Thymus (tissue), 11 donors: ENCODE results near the gene PGA5. TPM values are rescaled to one million over a fixed set of nuclear protein-coding genes. Genes with fewer than 3 reads are reported as not detected.
"Not testable (repeated sequence)": the region's sequence is repeated elsewhere in the genome, so short reads cannot be mapped to it uniquely, and the experiment has no call there.

ENCODE experiments used
- DNase-seq, 9 donors: peaks; one replicate each; pipeline ENCODE4 v3.0.0-alpha.2; 2013; ENCODE audit warnings: low spot score in 9 of 9, low read depth in 6 of 9, missing footprints in 1 of 9
- H3K27ac ChIP-seq, 2 donors: one replicate each; pipeline ENCODE4 v1.5.1; 2013; ENCODE audit warnings: control low read depth in 1 of 2, low read depth in 1 of 2, low read length in 1 of 2, mild to moderate bottlenecking in 1 of 2, moderate library complexity in 1 of 2
- H3K27me3 ChIP-seq, 2 donors: one replicate each; pipeline ENCODE4 v1.5.1; 2013; ENCODE audit warnings: low read length in 1 of 2; ENCODE audit not compliant: control insufficient read depth in 2 of 2, insufficient read depth in 1 of 2
- H3K36me3 ChIP-seq, 2 donors: one replicate each; pipeline ENCODE4 v1.5.1; 2013; ENCODE audit warnings: low read length in 1 of 2, mild to moderate bottlenecking in 1 of 2, moderate library complexity in 1 of 2; ENCODE audit not compliant: control insufficient read depth in 2 of 2, insufficient read depth in 2 of 2
- H3K4me1 ChIP-seq, 2 donors: one replicate each; pipeline ENCODE4 v1.5.1; 2013; ENCODE audit warnings: low read length in 2 of 2; ENCODE audit not compliant: control insufficient read depth in 2 of 2, insufficient read depth in 2 of 2
- H3K4me3 ChIP-seq, 2 donors: one replicate each; pipeline ENCODE4 v1.5.1; 2013; ENCODE audit warnings: low read length in 2 of 2, control low read depth in 1 of 2, mild to moderate bottlenecking in 1 of 2
- H3K9me3 ChIP-seq, 2 donors: one replicate each; pipeline ENCODE4 v1.5.1; 2013; ENCODE audit warnings: low read length in 1 of 2, mild to moderate bottlenecking in 1 of 2; ENCODE audit not compliant: control insufficient read depth in 2 of 2, insufficient read depth in 1 of 2
- WGBS: extraction: QIAGEN DNeasy Blood & Tissue Kit; methylation state at CpG from one replicate; pipeline ENCODE4 v1.1.7; 2013; 5-methylcytosine and 5-hydroxymethylcytosine counted together
- polyA plus RNA-seq: library from polyadenylated mRNA; stranded (reverse); fragments of 200-250 nt; gene quantifications from one replicate; pipeline ENCODE4 v1.2.3, GENCODE V29; 2013
- total RNA-seq: library from RNA; stranded (reverse); fragments of 120-200 nt; gene quantifications from one replicate; pipeline ENCODE4 v1.2.4, GENCODE V29; 2013
- donor health status: healthy.

Gene PGA5
- total and polyA plus RNA-seq, 2 donors, result 0.19 to 1.4 TPM

DNA sequence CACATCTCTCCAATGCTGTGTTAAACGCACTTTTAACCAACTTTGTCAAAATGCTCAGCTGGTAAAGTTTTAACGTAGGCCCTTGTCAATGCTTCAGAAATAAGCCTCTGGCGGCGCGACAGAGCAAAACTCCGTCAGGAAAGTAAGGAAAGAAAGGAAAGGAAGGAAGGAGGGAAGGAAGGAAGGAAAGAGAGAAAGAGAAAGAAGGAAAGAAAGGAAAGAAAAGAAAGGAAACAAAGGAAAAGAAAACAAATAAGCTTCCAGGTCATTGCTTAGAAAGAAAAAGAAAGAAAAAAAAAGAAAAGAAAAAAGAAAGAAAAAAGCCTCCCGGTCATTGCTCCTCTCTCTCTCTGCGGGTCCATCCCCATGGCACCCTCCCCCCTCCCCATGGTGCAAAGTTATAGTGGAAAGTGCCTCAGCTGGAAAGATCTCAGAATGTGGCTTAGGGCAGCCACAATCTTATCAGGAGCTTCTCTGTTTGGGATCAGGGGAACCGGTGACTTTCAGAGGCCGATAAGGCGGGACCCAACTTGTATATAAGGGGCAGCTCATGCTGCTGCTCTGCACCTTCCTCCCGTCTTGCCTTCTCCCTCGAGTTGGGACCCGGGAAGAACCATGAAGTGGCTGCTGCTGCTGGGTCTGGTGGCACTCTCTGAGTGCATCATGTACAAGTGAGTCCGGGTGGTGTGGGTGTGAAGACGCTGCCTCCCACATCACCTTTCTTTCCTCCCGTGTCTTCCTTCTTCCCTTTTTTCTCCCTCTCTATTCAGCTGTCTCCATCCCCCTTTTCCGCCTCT lies 37.8 kb upstream of the PGA5 start, which contains the start of gene PGA3:
Gene PGA3 (plus strand): TSS at position 566 of the 797 bp plus-strand sequence. CDS start 50 bp downstream, at position 616.
- 84% methylated on average over 17 of the region's 18 CpGs for WGBS
- H3K27ac ChIP-seq, H3K9me3 ChIP-seq, DNase-seq, H3K4me1 ChIP-seq, H3K36me3 ChIP-seq, H3K4me3 ChIP-seq: not testable (repeated sequence)
- H3K27me3 ChIP-seq, result peaks cover 0 to 17% of the 10 kb centered on the region in 2 donors

GRCh38 chr11:61203873-61204272 lies 37.1 kb upstream of the PGA5 start:
- not testable (repeated sequence) for DNase-seq, H3K9me3 ChIP-seq, H3K27ac ChIP-seq, H3K4me1 ChIP-seq, H3K36me3 ChIP-seq, H3K4me3 ChIP-seq
- peaks cover 0 to 17% of the 10 kb centered on the region in 2 donors for H3K27me3 ChIP-seq
- 51% methylated on average over 3 of the region's 5 CpGs for WGBS

DNA sequence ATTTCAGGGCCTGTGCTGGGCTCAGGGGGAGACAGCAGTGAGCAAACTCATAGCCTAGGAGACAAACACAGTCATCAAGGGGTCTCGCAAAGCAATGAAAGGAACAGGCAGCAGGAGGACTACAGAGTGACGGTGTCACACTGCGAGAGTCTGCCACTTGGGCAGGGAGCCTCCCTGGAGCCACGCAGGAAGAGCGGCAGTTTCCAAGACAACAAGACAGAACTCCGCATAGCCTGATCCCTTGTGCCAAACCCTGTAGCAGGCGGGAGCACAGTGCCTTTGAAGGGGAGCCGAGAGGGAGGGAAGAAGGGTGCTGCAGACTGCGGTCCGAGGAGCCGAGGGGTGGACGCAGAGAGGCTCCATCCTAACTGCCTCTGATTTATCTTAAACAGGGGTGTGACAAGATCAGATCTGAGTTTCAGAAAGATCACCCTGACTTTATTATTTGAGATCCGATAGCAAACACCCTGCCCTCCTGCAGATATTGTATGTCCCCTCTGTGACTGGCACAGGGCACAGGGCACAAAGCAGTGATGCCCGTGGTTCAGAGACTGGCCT lies 36.4 kb upstream of the PGA5 start:
- not testable (repeated sequence) for H3K27ac ChIP-seq, DNase-seq

DNA sequence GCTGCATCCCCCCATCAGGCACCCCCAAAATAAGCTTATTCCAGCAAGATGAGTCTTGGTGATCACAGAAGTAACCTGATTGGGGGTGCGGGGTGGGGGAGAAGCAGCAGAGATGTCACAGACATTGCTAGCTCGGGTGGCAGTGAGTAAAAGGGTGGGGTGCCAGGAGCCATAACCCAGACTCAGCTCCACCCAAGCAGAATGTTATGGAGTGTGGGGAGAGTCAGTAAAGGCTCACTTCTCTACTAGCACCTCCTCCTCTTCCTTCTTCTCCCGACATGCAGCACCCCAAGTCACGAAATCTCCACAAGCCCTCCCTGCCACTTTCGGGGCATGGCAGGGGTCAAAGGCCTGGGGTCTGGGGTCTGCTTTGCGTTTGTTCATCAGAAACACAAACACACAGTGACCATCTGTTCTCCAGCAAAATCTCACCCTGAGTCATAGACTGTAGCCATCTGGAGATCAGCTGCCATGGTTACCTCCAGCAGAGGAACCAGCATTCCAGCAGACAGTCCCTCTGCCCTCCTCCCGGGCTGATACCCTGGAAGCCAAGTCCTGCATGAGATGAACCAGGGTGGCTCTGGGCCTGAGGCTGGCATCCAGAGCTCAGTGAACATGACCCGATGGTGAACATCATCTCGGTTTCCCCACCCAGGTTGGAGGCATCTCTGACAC lies 33.2 kb upstream of the PGA5 start:
- peaks cover 0 to 11% of the 10 kb centered on the region in 2 donors for H3K27me3 ChIP-seq
- H3K9me3 ChIP-seq, H3K4me3 ChIP-seq, H3K27ac ChIP-seq, H3K36me3 ChIP-seq, H3K4me1 ChIP-seq, DNase-seq: not testable (repeated sequence)
- WGBS, result no CpG with 5 or more reads among the region's 9 CpGs

More for the DNA sequence above, 36.4 kb upstream of the PGA5 start:
- WGBS, result 91% methylated on average over 14 of the region's 14 CpGs
- H3K4me1 ChIP-seq, H3K9me3 ChIP-seq, H3K36me3 ChIP-seq, H3K4me3 ChIP-seq: not testable (repeated sequence)
- peaks cover 0 to 17% of the 10 kb centered on the region in 2 donors for H3K27me3 ChIP-seq

DNA sequence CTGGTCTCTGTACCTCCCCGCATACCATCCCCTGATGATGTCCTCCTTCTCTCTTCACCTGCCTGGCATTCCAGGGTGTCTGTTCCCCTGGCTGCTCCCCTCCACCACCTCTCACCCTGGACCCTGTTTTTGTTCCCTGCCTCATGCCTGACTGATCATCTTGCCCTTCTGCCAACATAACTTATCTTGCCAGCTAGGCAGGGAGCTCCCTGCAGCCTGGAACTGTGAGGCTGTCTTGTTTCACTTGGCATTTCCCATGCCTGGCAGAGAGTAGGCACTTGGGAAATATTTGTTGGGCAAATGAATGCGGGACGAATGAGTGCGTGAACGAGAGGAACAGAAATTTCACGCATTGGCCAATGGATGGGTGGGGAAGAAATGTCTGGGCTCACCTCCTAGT lies 30.3 kb upstream of the PGA5 start:
- no CpG with 5 or more reads among the region's 6 CpGs for WGBS
- not testable (repeated sequence) for DNase-seq, H3K9me3 ChIP-seq, H3K4me3 ChIP-seq, H3K4me1 ChIP-seq, H3K27me3 ChIP-seq, H3K36me3 ChIP-seq, H3K27ac ChIP-seq

GRCh38 chr11:61211327-61211952 lies 29.5 kb upstream of the PGA5 start:
- WGBS, result 91% methylated on average over 7 of the region's 10 CpGs
- not testable (repeated sequence) for H3K4me3 ChIP-seq, H3K9me3 ChIP-seq, DNase-seq, H3K27ac ChIP-seq, H3K4me1 ChIP-seq, H3K36me3 ChIP-seq, H3K27me3 ChIP-seq

DNA sequence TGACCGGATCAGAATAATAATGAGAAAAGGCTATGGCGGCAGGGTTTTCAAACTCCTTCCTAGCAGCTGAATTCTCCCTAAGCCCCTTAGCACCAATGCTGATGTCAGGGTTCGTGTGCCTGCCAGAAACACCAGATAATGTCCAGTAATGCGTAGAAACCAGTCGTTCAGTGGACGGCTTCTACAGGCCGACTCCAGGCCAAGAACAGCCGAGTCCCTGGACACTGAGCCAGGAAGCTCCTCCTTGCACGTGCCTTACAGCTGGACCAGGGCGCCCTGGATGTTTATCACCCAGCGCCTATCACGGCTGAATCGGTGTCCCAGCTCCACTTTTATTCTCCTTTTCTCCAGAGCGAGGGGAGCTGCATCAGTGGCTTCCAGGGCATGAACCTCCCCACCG lies 28.8 kb upstream of the PGA5 start:
- WGBS, result no CpG with 5 or more reads among the region's 15 CpGs

GRCh38 chr11:61213711-61214324 lies 27.2 kb upstream of the PGA5 start:
- DNase-seq, H3K4me1 ChIP-seq, H3K27ac ChIP-seq, H3K36me3 ChIP-seq, H3K4me3 ChIP-seq, H3K27me3 ChIP-seq, H3K9me3 ChIP-seq: not testable (repeated sequence)
- no CpG with 5 or more reads among the region's 3 CpGs for WGBS

More for the DNA sequence above, 28.8 kb upstream of the PGA5 start:
- not testable (repeated sequence) for H3K27me3 ChIP-seq, DNase-seq, H3K9me3 ChIP-seq, H3K27ac ChIP-seq, H3K4me1 ChIP-seq, H3K36me3 ChIP-seq, H3K4me3 ChIP-seq
